GM12878 (cell line): Measurements from ENCODE around the gene ZCCHC24.

Source experiments
- CTCF ChIP-seq, 3 experiments: IDR thresholded peaks in 2 of 3; conservative IDR thresholded peaks in 1 of 3; 2 replicates each; pipeline ENCODE4 v1.5.1; 2011; ENCODE audit warnings: low read depth in 3 of 3, low read length in 3 of 3, mild to moderate bottlenecking in 3 of 3, control low read depth in 2 of 3, moderate library complexity in 2 of 3, inconsistent platforms in 1 of 3, mixed read lengths in 1 of 3; ENCODE audit not compliant: control insufficient read depth in 2 of 3, insufficient read depth in 1 of 3; ENCODE audit errors: extremely low read depth in 1 of 3
- E4F1 ChIP-seq: fragments of 450-650 bp; IDR thresholded peaks from 2 replicates; pipeline ENCODE4 v1.6.1; 2018; ENCODE audit warnings: borderline replicate concordance, mild to moderate bottlenecking; ENCODE audit not compliant: partially characterized antibody
- EED ChIP-seq: sonication (generic); IDR thresholded peaks from 2 replicates; pipeline ENCODE4 v1.6.1; 2016; ENCODE audit warnings: antibody characterized with exemption, low read depth
- ELK1 ChIP-seq: IDR thresholded peaks from 2 replicates; pipeline ENCODE4 v1.6.1; 2012; ENCODE audit warnings: low read depth, low read length, improper control_type of control experiment
- NKRF ChIP-seq: fragments of 450-650 bp; conservative IDR thresholded peaks from 2 replicates; pipeline ENCODE4 v1.6.1; 2017; ENCODE audit warnings: mild to moderate bottlenecking, moderate library complexity
- NR2F1 ChIP-seq: fragments of 450-650 bp; conservative IDR thresholded peaks from 2 replicates; pipeline ENCODE4 v1.6.1; 2017; ENCODE audit warnings: mild to moderate bottlenecking
- POLR2AphosphoS5 ChIP-seq: IDR thresholded peaks from 2 replicates; pipeline ENCODE4 v1.6.1; 2011; ENCODE audit warnings: mild to moderate bottlenecking, low read length, inconsistent platforms
- REST ChIP-seq: IDR thresholded peaks from 2 replicates; pipeline ENCODE4 v1.6.1; 2012; ENCODE audit warnings: mild to moderate bottlenecking, low read depth, low read length

GRCh38 chr10:79392020-79392398 lies 53.4 kb downstream of the ZCCHC24 start:
- TF ChIP-seq REST (no peak), POLR2AphosphoS5 (no peak), ELK1 (no peak), CTCF (IDR thresholded peaks at IDR 0.05 in 2 of 3, conservative IDR thresholded peaks at IDR 0.05 in 1 of 3; ENCODE audit: control insufficient read depth in 2 of 3, extremely low read depth in 1 of 3, insufficient read depth in 1 of 3, low read depth in 3 of 3, low read length in 3 of 3) (no peak), EED (no peak), NKRF (no peak), NR2F1 (no peak), E4F1 (no peak)
